IMR-90 (cell line): Measurements from ENCODE around the gene GNB1L. TPM values are rescaled to one million over a fixed set of nuclear protein-coding genes. Genes with fewer than 3 reads are reported as not detected.

Source experiments
- ATAC-seq: fragments of 200-7000 bp; cut with Tn5 transposase; 2 replicates; pipeline ENCODE4 v1.9.1; 2020; ENCODE audit warnings: low read depth, mild to moderate bottlenecking, moderate library complexity
- BruUV-seq: library from RNA; stranded (reverse); fragments of 400-500 nt; replicated peaks from 2 replicates; lab custom pipeline; 2021; lab: Mats Ljungman, UMichigan
- CTCF ChIA-PET: fragments of 300-600 bp; formaldehyde crosslinking; extraction: SDS; loops from one replicate; lab custom pipeline; 2021; ENCODE audit warnings: antibody characterized with exemption; lab: Yijun Ruan, JAX
- POLR2A ChIA-PET: fragments of 300-600 bp; sonication (Branson Sonifier 250); formaldehyde crosslinking; loops from one replicate; lab custom pipeline; 2022; ENCODE audit warnings: antibody characterized with exemption; ENCODE audit not compliant: unreplicated experiment; lab: Charles Lee
- DNase-seq: peaks from one replicate; pipeline ENCODE4 v3.0.0; 2013
- H2AFZ ChIP-seq: replicated peaks from 2 replicates; pipeline ENCODE3; 2013; ENCODE audit warnings: low read length, mild to moderate bottlenecking; ENCODE audit not compliant: poor library complexity
- H2AK5ac ChIP-seq: 2 replicates; pipeline ENCODE4 v1.6.1; 2013; ENCODE audit warnings: low read depth, low read length, inconsistent platforms
- H2AK9ac ChIP-seq: replicated peaks from 2 replicates; pipeline ENCODE3; 2013; ENCODE audit warnings: mild to moderate bottlenecking, low read depth, low read length, moderate library complexity; ENCODE audit not compliant: poor library complexity
- H2BK120ac ChIP-seq: 2 replicates; pipeline ENCODE4 v1.6.1; 2013; ENCODE audit warnings: low read depth, low read length, inconsistent platforms
- H2BK15ac ChIP-seq: 3 replicates; pipeline ENCODE4 v1.6.1; 2013; ENCODE audit warnings: low read depth, low read length, inconsistent platforms
- H2BK20ac ChIP-seq: 2 replicates; pipeline ENCODE4 v1.6.1; 2013; ENCODE audit warnings: low read depth, mild to moderate bottlenecking, inconsistent platforms, low read length, moderate library complexity
- H2BK5ac ChIP-seq: 2 replicates; pipeline ENCODE4 v1.6.1; 2013; ENCODE audit warnings: mild to moderate bottlenecking, low read depth, low read length, inconsistent platforms; ENCODE audit not compliant: poor library complexity, severe bottlenecking
- H3K14ac ChIP-seq: replicated peaks from 2 replicates; pipeline ENCODE4 v1.6.1; 2013; ENCODE audit warnings: low read depth, low read length, inconsistent platforms
- H3K18ac ChIP-seq: 2 replicates; pipeline ENCODE4 v1.6.1; 2013; ENCODE audit warnings: low read depth, low read length, control low read depth
- H3K23ac ChIP-seq: 2 replicates; pipeline ENCODE4 v1.6.1; 2013; ENCODE audit warnings: low read depth, low read length, inconsistent platforms
- H3K27ac ChIP-seq: 2 replicates; pipeline ENCODE4 v1.5.1; 2013; ENCODE audit warnings: mild to moderate bottlenecking, control low read depth, low read length; ENCODE audit not compliant: insufficient read depth
- H3K27me3 ChIP-seq: 2 replicates; pipeline ENCODE4 v1.6.1; 2013; ENCODE audit warnings: low read length; ENCODE audit not compliant: control insufficient read depth, insufficient read depth
- H3K36me3 ChIP-seq: 2 replicates; pipeline ENCODE4 v1.6.1; 2013; ENCODE audit warnings: low read length, mixed read lengths; ENCODE audit not compliant: control insufficient read depth, insufficient read depth
- H3K4ac ChIP-seq: 2 replicates; pipeline ENCODE4 v1.6.1; 2013; ENCODE audit warnings: low read depth, low read length, inconsistent platforms
- H3K4me1 ChIP-seq: 2 replicates; pipeline ENCODE4 v1.6.1; 2013; ENCODE audit warnings: low read length, mixed read lengths; ENCODE audit not compliant: control insufficient read depth, insufficient read depth
- H3K4me2 ChIP-seq: 2 replicates; pipeline ENCODE4 v1.6.1; 2013; ENCODE audit warnings: low read depth, mild to moderate bottlenecking, control low read depth, low read length, moderate library complexity
- H3K4me3 ChIP-seq: 2 replicates; pipeline ENCODE4 v1.5.1; 2013; ENCODE audit warnings: low read depth, mild to moderate bottlenecking, control low read depth, low read length, moderate library complexity; ENCODE audit not compliant: insufficient read depth
- H3K56ac ChIP-seq: 2 replicates; pipeline ENCODE4 v1.6.1; 2013; ENCODE audit warnings: low read length, inconsistent platforms; ENCODE audit not compliant: insufficient read depth; ENCODE audit errors: extremely low read depth
- H3K79me1 ChIP-seq, 2 experiments: 2 replicates each; pipeline ENCODE4 v1.6.1; 2013; ENCODE audit warnings: low read length in 2 of 2, inconsistent platforms in 1 of 2, low read depth in 1 of 2
- H3K9ac ChIP-seq: 2 replicates; pipeline ENCODE4 v1.6.1; 2013; ENCODE audit warnings: low read depth, low read length, control low read depth
- H3K9me1 ChIP-seq: 2 replicates; pipeline ENCODE4 v1.6.1; 2013; ENCODE audit warnings: low read length, inconsistent platforms; ENCODE audit not compliant: insufficient read depth
- H3K9me3 ChIP-seq: 2 replicates; pipeline ENCODE4 v1.6.1; 2013; ENCODE audit warnings: low read length; ENCODE audit not compliant: control insufficient read depth, insufficient read depth
- H4K20me1 ChIP-seq: 2 replicates; pipeline ENCODE4 v1.6.1; 2013; ENCODE audit warnings: low read length, inconsistent platforms; ENCODE audit not compliant: insufficient read depth
- H4K5ac ChIP-seq: 2 replicates; pipeline ENCODE4 v1.6.1; 2013; ENCODE audit warnings: mild to moderate bottlenecking, low read depth, low read length, control low read depth
- H4K8ac ChIP-seq, 2 experiments: 2 replicates each; pipeline ENCODE4 v1.6.1; 2013; ENCODE audit warnings: low read depth in 2 of 2, low read length in 2 of 2, control low read depth in 1 of 2, inconsistent platforms in 1 of 2
- H4K91ac ChIP-seq: 2 replicates; pipeline ENCODE4 v1.6.1; 2013; ENCODE audit warnings: low read depth, low read length, inconsistent platforms; ENCODE audit not compliant: insufficient read depth
- MAFK ChIP-seq: IDR thresholded peaks from 2 replicates; pipeline ENCODE4 v1.6.1; 2012; ENCODE audit warnings: low read depth, low read length, improper control_type of control experiment
- MXI1 ChIP-seq: IDR thresholded peaks from 2 replicates; pipeline ENCODE4 v1.6.1; 2012; ENCODE audit warnings: low read depth, mild to moderate bottlenecking, low read length, moderate library complexity, borderline replicate concordance
- NFE2L2 ChIP-seq: fragments of 150-350 bp; IDR thresholded peaks from 2 replicates; pipeline ENCODE4 v1.6.1; 2016; ENCODE audit warnings: low read depth, mild to moderate bottlenecking, low read length
- RAD21 ChIP-seq: IDR thresholded peaks from 2 replicates; pipeline ENCODE4 v1.6.1; 2012; ENCODE audit warnings: low read length, improper control_type of control experiment
- SMC3 ChIP-seq: fragments of 150-350 bp; IDR thresholded peaks from 2 replicates; pipeline ENCODE4 v1.6.1; 2016; ENCODE audit warnings: low read depth, mild to moderate bottlenecking, antibody characterized with exemption, low read length, moderate library complexity
- USF2 ChIP-seq: fragments of 150-350 bp; IDR thresholded peaks from 2 replicates; pipeline ENCODE4 v1.6.1; 2017; ENCODE audit warnings: mild to moderate bottlenecking, antibody characterized with exemption, low read length, low read depth
- WGBS, 2 experiments: methylation state at CpG; one replicate each; pipeline versions ENCODE4 v1.1.5 to v1.1.7; 2013; ENCODE audit warnings: missing lambda C conversion rate in 2 of 2; ENCODE audit not compliant: insufficient read length in 1 of 2; ENCODE audit errors: extremely low coverage in 2 of 2; 5-methylcytosine and 5-hydroxymethylcytosine counted together
- dilution Hi-C: fragments of 300-500 bp; cut with HindIII; formaldehyde crosslinking; loops from one replicate; pipeline ENCODE4 v1.14.3; 2018; ENCODE audit warnings: low sequenced_read_pairs; ENCODE audit not compliant: unreplicated experiment
- in situ Hi-C: fragments of 300-500 bp; cut with MboI; formaldehyde crosslinking; loops from 3 replicates; pipeline ENCODE4 v1.14.3; 2019; ENCODE audit warnings: low sequenced_read_pairs, inconsistent platforms, mixed read lengths
- intact Hi-C: fragments of 100-400 bp; cut with micrococcal nuclease; formaldehyde crosslinking; loops from 2 replicates; pipeline ENCODE4 v1.10.0; 2022
- polyA plus RNA-seq, 3 experiments: library from polyadenylated mRNA; depleted of rRNA; stranded (reverse); fragments of >200 nt; gene quantifications; 2 replicates each; pipeline ENCODE4 v1.2.3, GENCODE V29; 2012; ENCODE audit warnings: low replicate concordance in 1 of 3
- total RNA-seq: library from RNA; depleted of rRNA; stranded (reverse); fragments of >200 nt; gene quantifications from 2 replicates; pipeline ENCODE4 v1.2.3, GENCODE V29; 2012

GNB1L gene
- total and polyA plus RNA-seq, 2 of the 4 experiments (the other 2 are of a cell fraction), result 2.5 to 4.4 TPM

- Histone ChIP-seq H3K27me3 (no peaks in the 10 kb centered on the region), H3K9ac (peak overlapping the region; percentile 77), H2BK15ac (peak overlapping the region; percentile 15; the same call in 1 of the 3 replicates), H3K27ac (peak overlapping the region; percentile 79), H3K23ac (peak overlapping the region; percentile 81), H4K8ac (peak overlapping the region; percentile 93 to 98), H3K4me1 (peaks cover 16% of the 10 kb centered on the region), H3K4me2 (peak overlapping the region; percentile 97), H3K18ac (peak overlapping the region; percentile 46), H4K91ac (peak overlapping the region; percentile 95), H3K36me3 (peaks cover 16% of the 10 kb centered on the region), H2BK20ac (peak overlapping the region; percentile 10; the same call in 1 of the 2 replicates), H3K4ac (peak overlapping the region; percentile 96), H2AK9ac (peak overlapping the region; percentile 95), H3K56ac (peak overlapping the region; percentile 80), H3K79me1 (peaks cover 11 to 55% of the 10 kb centered on the region in 2 experiments), H4K20me1 (peaks cover 25% of the 10 kb centered on the region), H4K5ac (peak overlapping the region; percentile 96), H2AK5ac (peak overlapping the region; percentile 92), H3K4me3 (peak overlapping the region; percentile 72), H3K14ac (peak overlapping the region; percentile 93), H3K9me3 (no peaks in the 10 kb centered on the region), H3K9me1 (peaks cover 9% of the 10 kb centered on the region), H2AFZ (peak overlapping the region; percentile 90), H2BK5ac (peak overlapping the region; percentile 90), H2BK120ac (peak overlapping the region; percentile 21)
- BruUV-seq, result no TSS peak
- in situ Hi-C loops (no loop called here), intact Hi-C loops (no loop called here), dilution Hi-C loops (no loop called here)
- WGBS, 2 experiments, result 16% methylated on average over 6 of the region's 24 CpGs; no CpG with 5 or more reads in 1 of the 2 experiments
- ChIA-PET CTCF (interaction anchor here (0.7 to 1.5 kb wide), 2 partner anchors 32 to 54 kb away, joined by 3 read pairs; no protein-coding TSS in a partner anchor), POLR2A (no interaction called here)
- ATAC-seq, result peak; percentile 2
- TF ChIP-seq MAFK (peak; percentile 55; the same call in 1 of the 2 replicates), MXI1 (no peak), SMC3 (no peak), RAD21 (no peak), USF2 (no peak), NFE2L2 (no peak)
- DNase-seq, result peak; percentile 35
Measured at GRCh38 chr22:19855504-19856409, 1.1 kb upstream of the GNB1L start.
